Vagina (tissue), 2 donors: ENCODE results near the gene SAE1.

Experiments
- POLR2A ChIP-seq, 2 donors: fragments of 450-650 bp; IDR thresholded peaks; one replicate each; pipeline ENCODE4 v1.6.1; 2017; ENCODE audit warnings: antibody characterized with exemption in 2 of 2, mild to moderate bottlenecking in 2 of 2, moderate library complexity in 2 of 2
- TF ChIP-seq, protein P1 (sequence below), 3 experiments: fragments of 450-650 bp in 2 of 3; fragments of 200-600 bp in 1 of 3; sonication (generic) in 1 of 3; IDR thresholded peaks; one replicate each; pipeline ENCODE4 v1.5.1; 2017 to 2019; ENCODE audit warnings: antibody characterized with exemption in 3 of 3, mild to moderate bottlenecking in 2 of 3, moderate library complexity in 2 of 3

DNA sequence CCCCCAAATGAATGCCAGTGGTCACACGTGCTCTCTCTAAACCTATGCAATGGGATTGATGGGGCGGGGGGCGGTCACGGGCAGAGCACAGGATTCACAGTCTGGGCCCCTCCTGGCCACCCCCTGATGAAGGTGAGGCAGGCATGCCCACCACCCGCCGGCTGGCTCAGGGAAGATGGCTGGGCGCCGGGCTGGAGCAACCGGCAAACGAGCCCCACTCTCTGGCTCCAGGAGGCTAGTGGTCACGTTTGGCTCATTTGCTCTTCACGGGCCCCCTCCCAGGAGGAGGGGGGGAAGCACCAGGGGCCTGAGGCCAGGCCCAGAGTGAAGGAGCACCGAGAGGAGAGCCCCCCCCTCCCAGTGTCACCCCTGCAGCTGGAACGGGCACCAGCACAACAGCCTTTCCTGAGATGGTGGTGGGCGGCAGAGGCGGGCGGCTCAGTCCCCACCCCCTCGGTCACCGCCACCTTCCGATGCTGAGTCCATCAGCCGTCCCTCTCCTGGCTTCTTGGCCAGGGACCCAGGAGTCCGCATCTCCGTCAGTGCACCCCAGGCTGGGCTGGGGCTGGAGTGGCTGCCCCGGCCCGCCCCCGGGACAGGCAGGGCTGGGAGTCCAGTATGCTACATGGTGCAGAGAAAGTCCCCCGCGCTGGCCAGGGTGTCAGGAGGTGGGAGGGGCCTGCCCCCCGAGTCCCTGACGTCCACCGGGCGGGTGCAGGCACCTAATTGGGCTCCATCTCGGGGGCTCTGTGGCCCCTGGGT, 90.6 kb downstream of the SAE1 start:
- TF ChIP-seq, protein P1, sequence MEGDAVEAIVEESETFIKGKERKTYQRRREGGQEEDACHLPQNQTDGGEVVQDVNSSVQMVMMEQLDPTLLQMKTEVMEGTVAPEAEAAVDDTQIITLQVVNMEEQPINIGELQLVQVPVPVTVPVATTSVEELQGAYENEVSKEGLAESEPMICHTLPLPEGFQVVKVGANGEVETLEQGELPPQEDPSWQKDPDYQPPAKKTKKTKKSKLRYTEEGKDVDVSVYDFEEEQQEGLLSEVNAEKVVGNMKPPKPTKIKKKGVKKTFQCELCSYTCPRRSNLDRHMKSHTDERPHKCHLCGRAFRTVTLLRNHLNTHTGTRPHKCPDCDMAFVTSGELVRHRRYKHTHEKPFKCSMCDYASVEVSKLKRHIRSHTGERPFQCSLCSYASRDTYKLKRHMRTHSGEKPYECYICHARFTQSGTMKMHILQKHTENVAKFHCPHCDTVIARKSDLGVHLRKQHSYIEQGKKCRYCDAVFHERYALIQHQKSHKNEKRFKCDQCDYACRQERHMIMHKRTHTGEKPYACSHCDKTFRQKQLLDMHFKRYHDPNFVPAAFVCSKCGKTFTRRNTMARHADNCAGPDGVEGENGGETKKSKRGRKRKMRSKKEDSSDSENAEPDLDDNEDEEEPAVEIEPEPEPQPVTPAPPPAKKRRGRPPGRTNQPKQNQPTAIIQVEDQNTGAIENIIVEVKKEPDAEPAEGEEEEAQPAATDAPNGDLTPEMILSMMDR (IDR thresholded peaks at IDR 0.05): no peak
- no peak for TF ChIP-seq POLR2A (IDR thresholded peaks at IDR 0.05)
